ENCODE measurements around the gene CLN3. TPM values are rescaled to one million over a fixed set of nuclear protein-coding genes. Genes with fewer than 3 reads are reported as not detected.

The CLN3 gene
- total and polyA plus RNA-seq, 2 of the 13 experiments (the other 11 are each of a cell fraction or from before 2014, with no cell fraction given): 23.4 to 46.8 TPM

- TF ChIP-seq SSRP1 (CRISPR knock-in tag; IDR thresholded peaks at IDR 0.05) (no peak), CEBPB (IDR thresholded peaks at IDR 0.05; ENCODE audit: borderline replicate concordance, low read depth, low read length) (peak; percentile 42; the same call in 1 of the 2 replicates), ARHGAP35 (CRISPR knock-in tag; IDR thresholded peaks at IDR 0.05; ENCODE audit: borderline replicate concordance) (no peak), PHF21A (CRISPR knock-in tag; IDR thresholded peaks at IDR 0.05) (peak; percentile 65; the same call in 1 of the 2 replicates), TEAD3 (CRISPR knock-in tag; optimal IDR thresholded peaks at IDR 0.05; ENCODE audit: borderline replicate concordance) (peak; percentile 66), TBX2 (CRISPR knock-in tag; IDR thresholded peaks at IDR 0.05; ENCODE audit: borderline replicate concordance) (peak; percentile 60; the same call in 1 of the 2 replicates), KMT2A (CRISPR knock-in tag; IDR thresholded peaks at IDR 0.05) (no peak), DNMT1 (CRISPR knock-in tag; IDR thresholded peaks at IDR 0.05) (no peak), KAT8 (CRISPR knock-in tag; IDR thresholded peaks at IDR 0.05) (0 out of 2 replicates have a peak, but pooled peaks have one; percentile 21), RNF2 (conservative IDR thresholded peaks at IDR 0.05; ENCODE audit: low read depth) (no peak), TRIM24 (CRISPR knock-in tag; IDR thresholded peaks at IDR 0.05) (no peak), PATZ1 (CRISPR knock-in tag; IDR thresholded peaks at IDR 0.05) (0 out of 2 replicates have a peak, but pooled peaks have one; percentile 43), ARID4A (CRISPR knock-in tag; IDR thresholded peaks at IDR 0.05; ENCODE audit: borderline replicate concordance) (0 out of 2 replicates have a peak, but pooled peaks have one; percentile 21), ZNF501 (CRISPR knock-in tag; IDR thresholded peaks at IDR 0.05) (peak; percentile 64; the same call in 1 of the 2 replicates), TEF (CRISPR knock-in tag; IDR thresholded peaks at IDR 0.05) (no peak), PHB2 (IDR thresholded peaks at IDR 0.05; ENCODE audit: partially characterized antibody) (no peak), SCMH1 (CRISPR knock-in tag; IDR thresholded peaks at IDR 0.05; ENCODE audit: borderline replicate concordance) (no peak), TRAFD1 (CRISPR knock-in tag; IDR thresholded peaks at IDR 0.05; ENCODE audit: borderline replicate concordance) (no peak), SMAD3 (CRISPR knock-in tag; IDR thresholded peaks at IDR 0.05) (peak; percentile 44; the same call in 1 of the 2 replicates), SMC3 (IDR thresholded peaks at IDR 0.05; ENCODE audit: low read length) (no peak)
These were observed 40.2 kb upstream of the CLN3 start (continued) for GRCh38 chr16:28531777-28532744.

All from HepG2 (cell line).